Astrocyte of the spinal cord (primary cell): ENCODE measurements around the gene NCBP2L.

Source experiments
- DNase-seq: peaks from one replicate; pipeline ENCODE4 v3.0.0; 2011; ENCODE audit warnings: low read depth, low spot score
- H3K4me3 ChIP-seq: 2 replicates; pipeline ENCODE4 v1.5.1; 2011; ENCODE audit warnings: low read depth, mild to moderate bottlenecking, low read length, moderate library complexity
- in situ Hi-C: cut with HindIII; loops from 2 replicates; pipeline ENCODE4 v1.10.0; 2017; ENCODE audit warnings: low sequenced_read_pairs
- TF ChIP-seq, protein P1 (sequence below): IDR thresholded peaks from 2 replicates; pipeline ENCODE4 v1.5.1; 2012; ENCODE audit warnings: low read depth, mild to moderate bottlenecking, low read length, inconsistent platforms

NCBP2L gene

DNA sequence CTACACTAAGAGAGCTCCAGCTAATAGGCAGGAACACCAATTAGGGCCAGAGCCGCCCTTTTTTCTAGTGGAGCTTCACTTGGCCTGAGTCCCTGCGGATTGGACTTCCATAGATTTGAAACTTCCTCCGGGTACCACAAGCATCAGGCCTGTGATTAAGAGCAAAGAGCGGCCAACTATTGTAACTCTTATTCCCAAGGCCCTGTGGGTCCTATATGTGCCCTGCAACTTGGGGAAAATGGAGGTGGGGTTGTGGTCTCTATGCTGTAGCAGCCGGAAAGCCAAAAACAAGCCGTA is at the start of gene NCBP2L:
Gene NCBP2L (plus strand): TSS at position 198 of the 297 bp plus-strand sequence. CDS start 16,488 bp downstream, outside the sequence.
- H3K4me3 ChIP-seq, result peak within 1 kb of the TSS; percentile 46
- TF ChIP-seq, protein P1, sequence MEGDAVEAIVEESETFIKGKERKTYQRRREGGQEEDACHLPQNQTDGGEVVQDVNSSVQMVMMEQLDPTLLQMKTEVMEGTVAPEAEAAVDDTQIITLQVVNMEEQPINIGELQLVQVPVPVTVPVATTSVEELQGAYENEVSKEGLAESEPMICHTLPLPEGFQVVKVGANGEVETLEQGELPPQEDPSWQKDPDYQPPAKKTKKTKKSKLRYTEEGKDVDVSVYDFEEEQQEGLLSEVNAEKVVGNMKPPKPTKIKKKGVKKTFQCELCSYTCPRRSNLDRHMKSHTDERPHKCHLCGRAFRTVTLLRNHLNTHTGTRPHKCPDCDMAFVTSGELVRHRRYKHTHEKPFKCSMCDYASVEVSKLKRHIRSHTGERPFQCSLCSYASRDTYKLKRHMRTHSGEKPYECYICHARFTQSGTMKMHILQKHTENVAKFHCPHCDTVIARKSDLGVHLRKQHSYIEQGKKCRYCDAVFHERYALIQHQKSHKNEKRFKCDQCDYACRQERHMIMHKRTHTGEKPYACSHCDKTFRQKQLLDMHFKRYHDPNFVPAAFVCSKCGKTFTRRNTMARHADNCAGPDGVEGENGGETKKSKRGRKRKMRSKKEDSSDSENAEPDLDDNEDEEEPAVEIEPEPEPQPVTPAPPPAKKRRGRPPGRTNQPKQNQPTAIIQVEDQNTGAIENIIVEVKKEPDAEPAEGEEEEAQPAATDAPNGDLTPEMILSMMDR, result no peak
- in situ Hi-C loops, result no loop called here
- no peak for DNase-seq

DNA sequence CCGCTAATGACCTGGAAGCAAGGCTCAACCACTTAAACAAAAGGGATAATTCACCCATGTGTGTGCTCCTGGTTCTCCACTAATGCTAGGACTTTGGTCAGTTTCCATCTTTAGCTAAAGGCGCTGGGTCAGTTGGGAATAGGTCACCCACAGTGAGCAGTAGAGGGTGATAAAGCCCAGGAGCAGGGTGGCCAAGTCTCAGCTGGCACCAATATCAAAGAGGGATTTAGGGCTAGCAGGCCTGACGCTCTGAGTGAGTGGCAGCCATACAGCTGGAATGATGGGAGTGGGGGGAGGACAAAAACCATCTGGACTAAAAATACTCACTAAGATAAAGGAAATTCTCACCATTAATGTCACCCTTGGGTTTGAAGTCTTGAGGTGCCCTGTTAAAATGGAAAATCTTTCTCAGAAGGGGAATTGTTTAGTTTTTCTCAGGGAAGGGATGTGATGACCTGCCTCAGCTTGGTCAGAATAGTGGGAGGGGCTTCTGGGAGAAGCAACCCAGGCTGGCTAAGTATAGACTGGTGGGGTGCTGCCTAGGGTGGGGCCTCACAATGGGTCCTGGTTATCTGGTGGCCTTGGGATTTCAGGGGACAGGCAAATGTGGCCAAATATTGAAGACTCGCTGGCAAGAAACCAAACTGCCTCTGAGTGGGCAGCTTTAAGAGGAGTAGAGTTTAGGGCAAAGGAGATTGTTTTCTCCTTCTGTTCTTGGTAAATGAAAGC is 49.0 kb upstream of the NCBP2L start:
- in situ Hi-C loops, result no loop called here
- no peak for DNase-seq
- no peak overlapping the region for H3K4me3 ChIP-seq
- TF ChIP-seq, protein P1, result no peak

GRCh38 chrX:107729558-107730297 is 47.8 kb upstream of the NCBP2L start:
- in situ Hi-C loops, result no loop called here
- TF ChIP-seq, protein P1, result peak; percentile 7
- DNase-seq, result no peak
- H3K4me3 ChIP-seq, result no peak overlapping the region

- TF ChIP-seq, protein P1, result no peak
- in situ Hi-C loops, result no loop called here
- no peak for DNase-seq
- H3K4me3 ChIP-seq, result no peak overlapping the region
Observed at GRCh38 chrX:107730298-107730655, 47.3 kb upstream of the NCBP2L start.

GRCh38 chrX:107730991-107731766 is 46.4 kb upstream of the NCBP2L start:
- TF ChIP-seq, protein P1, result no peak
- in situ Hi-C loops, result no loop called here
- DNase-seq, result no peak
- H3K4me3 ChIP-seq, result no peak overlapping the region

DNA sequence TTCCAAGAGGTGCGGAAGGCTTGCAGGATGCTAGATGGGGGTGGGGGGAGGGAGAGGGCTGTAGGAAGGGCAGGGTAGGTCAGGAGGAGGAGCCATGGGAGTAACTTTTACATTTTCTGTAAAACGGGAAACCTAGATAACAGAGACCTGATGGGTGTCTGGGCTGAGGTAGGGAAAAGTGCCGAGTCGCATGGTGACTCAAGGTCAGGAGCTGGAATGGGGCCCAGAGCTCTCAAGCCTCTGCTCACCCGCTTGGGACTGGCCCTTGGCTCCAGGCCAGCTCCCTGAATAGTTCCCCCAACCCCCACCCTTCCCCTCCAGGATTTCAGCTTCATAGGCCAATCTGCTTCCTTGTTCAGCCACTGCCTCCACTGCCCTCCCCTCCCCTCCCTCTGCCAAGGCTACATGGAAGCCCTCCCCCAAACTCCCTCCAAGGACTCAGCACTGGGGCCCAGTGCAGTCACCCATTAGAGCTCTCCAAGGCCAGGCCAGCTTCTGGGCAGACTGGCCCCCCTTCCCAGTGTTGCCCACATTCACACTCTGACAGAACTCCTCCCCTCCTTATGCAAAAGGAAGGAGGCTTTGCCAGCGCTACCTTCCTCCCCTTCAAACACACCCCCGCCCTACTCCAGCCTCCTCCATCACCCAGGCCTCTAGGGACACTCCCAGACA is 45.6 kb upstream of the NCBP2L start:
- TF ChIP-seq, protein P1, result no peak
- in situ Hi-C loops, result no loop called here
- peak; percentile 85 for DNase-seq

More for the DNA sequence above, 45.6 kb upstream of the NCBP2L start:
- H3K4me3 ChIP-seq, result no peak overlapping the region
